Osteocyte (in vitro differentiated cells): Measurements from ENCODE around the gene LUC7L2. TPM values are rescaled to one million over a fixed set of nuclear protein-coding genes. Genes with fewer than 3 reads are reported as not detected.
"Not testable (repeated sequence)": the region's sequence is repeated elsewhere in the genome, so short reads cannot be mapped to it uniquely, and the experiment has no call there.

ENCODE experiments used
- DNase-seq: peaks from one replicate; pipeline ENCODE4 v3.0.0; 2021; ENCODE audit warnings: mixed read lengths; ENCODE audit not compliant: unreplicated experiment; ENCODE audit errors: extremely low spot score
- H3K27ac Mint-ChIP-seq: one replicate; pipeline ENCODE4 v1.8.0; 2021; ENCODE audit warnings: mild to moderate bottlenecking, mixed read lengths; ENCODE audit not compliant: unreplicated experiment
- H3K27me3 Mint-ChIP-seq: one replicate; pipeline ENCODE4 v1.8.0; 2021; ENCODE audit warnings: mixed read lengths; ENCODE audit not compliant: unreplicated experiment
- H3K36me3 Mint-ChIP-seq: one replicate; pipeline ENCODE4 v1.8.0; 2021; ENCODE audit warnings: mixed read lengths; ENCODE audit not compliant: unreplicated experiment
- H3K4me1 Mint-ChIP-seq: one replicate; pipeline ENCODE4 v1.8.0; 2021; ENCODE audit warnings: mixed read lengths; ENCODE audit not compliant: unreplicated experiment
- H3K4me3 Mint-ChIP-seq: one replicate; pipeline ENCODE4 v1.8.0; 2021; ENCODE audit warnings: mild to moderate bottlenecking, moderate library complexity, mixed read lengths; ENCODE audit not compliant: unreplicated experiment
- H3K9me3 Mint-ChIP-seq: one replicate; pipeline ENCODE4 v1.8.0; 2021; ENCODE audit warnings: mixed read lengths; ENCODE audit not compliant: unreplicated experiment
- CTCF ChIP-seq: fragments of 200-600 bp; sonication (generic); IDR thresholded peaks from 2 replicates; pipeline ENCODE4 v1.5.0; 2021; ENCODE audit warnings: antibody characterized with exemption, mild to moderate bottlenecking, moderate library complexity
- total RNA-seq: library from RNA; stranded (reverse); gene quantifications from 2 replicates; pipeline ENCODE4 v1.2.1, GENCODE V29; 2021

LUC7L2 gene
- total RNA-seq, 1 donor from 2014 or later, result 112 TPM

GRCh38 chr7:139341776-139342226, 17.9 kb upstream of the LUC7L2 start:
- no peak for TF ChIP-seq CTCF
- Mint-ChIP-seq H3K36me3 (peaks cover 5% of the 10 kb centered on the region), H3K27ac (peak overlapping the region; percentile 100), H3K27me3 (no peaks in the 10 kb centered on the region), H3K4me3 (peak overlapping the region; percentile 90), H3K9me3 (no peaks in the 10 kb centered on the region), H3K4me1 (peaks cover 20% of the 10 kb centered on the region)
- no peak for DNase-seq

- DNase-seq, result no peak
- TF ChIP-seq CTCF, result no peak
- no peaks in the 10 kb centered on the region for H3K9me3 Mint-ChIP-seq
- H3K4me1 Mint-ChIP-seq, result peaks cover 14% of the 10 kb centered on the region
- H3K4me3 Mint-ChIP-seq, result no peak overlapping the region
- H3K27ac Mint-ChIP-seq, result no peak overlapping the region
- peaks cover 11% of the 10 kb centered on the region for H3K36me3 Mint-ChIP-seq
- H3K27me3 Mint-ChIP-seq, result no peaks in the 10 kb centered on the region
Observed at GRCh38 chr7:139345042-139345441, 14.7 kb upstream of the LUC7L2 start.

- Mint-ChIP-seq H3K27me3 (no peaks in the 10 kb centered on the region), H3K27ac (no peak overlapping the region), H3K4me3 (no peak overlapping the region), H3K4me1 (peaks cover 1% of the 10 kb centered on the region), H3K36me3 (peaks cover 33% of the 10 kb centered on the region), H3K9me3 (no peaks in the 10 kb centered on the region)
- TF ChIP-seq CTCF, result no peak
- DNase-seq, result no peak
Observed at GRCh38 chr7:139351027-139351426, 8.7 kb upstream of the LUC7L2 start.

DNA sequence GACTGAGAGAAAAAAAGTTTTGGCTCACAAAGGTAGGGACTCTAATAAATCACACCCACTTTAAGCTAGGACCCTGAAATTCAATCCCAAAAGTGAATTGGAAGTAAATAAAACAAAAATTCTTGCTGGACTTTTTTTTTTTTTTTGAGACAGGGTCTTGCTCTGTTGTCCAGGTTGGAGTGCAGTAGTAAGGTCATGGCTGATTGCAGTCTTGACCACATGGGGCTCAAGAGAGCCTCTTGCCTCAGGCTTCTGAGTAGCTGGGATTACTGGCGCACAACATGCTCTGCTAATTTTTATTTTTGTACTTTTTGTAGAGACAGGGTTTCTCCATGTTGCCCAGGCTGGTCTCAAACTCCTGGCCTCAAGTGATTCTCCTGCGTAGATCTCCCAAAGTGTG, 5.0 kb upstream of the LUC7L2 start:
- Mint-ChIP-seq H3K27me3 (no peaks in the 10 kb centered on the region), H3K9me3 (no peaks in the 10 kb centered on the region), H3K4me1 (peaks cover 17% of the 10 kb centered on the region), H3K4me3 (no peak overlapping the region), H3K27ac (no peak overlapping the region), H3K36me3 (peaks cover 30% of the 10 kb centered on the region)
- no peak for TF ChIP-seq CTCF
- DNase-seq, result no peak

GRCh38 chr7:139355320-139355719, 4.4 kb upstream of the LUC7L2 start:
- peaks cover 17% of the 10 kb centered on the region for H3K4me1 Mint-ChIP-seq
- no peaks in the 10 kb centered on the region for H3K9me3 Mint-ChIP-seq
- DNase-seq, result no peak
- no peak overlapping the region for H3K27ac Mint-ChIP-seq
- H3K4me3 Mint-ChIP-seq, result no peak overlapping the region
- TF ChIP-seq CTCF, result no peak
- H3K27me3 Mint-ChIP-seq, result no peaks in the 10 kb centered on the region
- H3K36me3 Mint-ChIP-seq, result peaks cover 28% of the 10 kb centered on the region

- DNase-seq, H3K9me3 Mint-ChIP-seq, H3K27me3 Mint-ChIP-seq: not testable (repeated sequence)
- H3K4me3 Mint-ChIP-seq, result peak overlapping the region; percentile 96
- H3K27ac Mint-ChIP-seq, result peak overlapping the region; percentile 99
- peaks cover 37% of the 10 kb centered on the region for H3K4me1 Mint-ChIP-seq
- peaks cover 15% of the 10 kb centered on the region for H3K36me3 Mint-ChIP-seq
Observed at GRCh38 chr7:139357729-139358506, 1.8 kb upstream of the LUC7L2 start.
